Omental fat pad (tissue), 4 donors: ENCODE measurements around the gene TTC34. TPM values are rescaled to one million over a fixed set of nuclear protein-coding genes. Genes with fewer than 3 reads are reported as not detected.

Experiments used
- ATAC-seq: fragments of 150-250 bp; one replicate; pipeline ENCODE4 v1.9.1; 2016; ENCODE audit warnings: mild to moderate bottlenecking, moderate library complexity; ENCODE audit not compliant: low FRiP score
- DNase-seq: peaks from one replicate; pipeline ENCODE4 v3.0.0-alpha.2; 2019; ENCODE audit warnings: low spot score
- CTCF ChIP-seq, 3 donors: fragments of 450-650 bp; IDR thresholded peaks; one replicate each; pipeline ENCODE4 v1.5.1; 2016 to 2017; ENCODE audit warnings: antibody characterized with exemption in 3 of 3, mild to moderate bottlenecking in 3 of 3, moderate library complexity in 2 of 3
- total RNA-seq, 4 donors: library from RNA; depleted of rRNA; stranded (reverse); fragments of >200 nt; gene quantifications; one replicate each; pipeline ENCODE4 v1.1.0, GENCODE V29; 2016

TTC34 gene
- total RNA-seq, 4 donors from 2014 or later, result 0.12 to 0.95 (median 0.26) TPM

GRCh38 chr1:2834146-2834475 lies 32.6 kb upstream of the TTC34 start:
- ATAC-seq, result no peak
- no peak for TF ChIP-seq CTCF (IDR thresholded peaks at IDR 0.05)
- DNase-seq, result no peak

- ATAC-seq (no peak), DNase-seq (no peak)
- no peak for TF ChIP-seq CTCF (IDR thresholded peaks at IDR 0.05)
These were observed 32.1 kb upstream of the TTC34 start for GRCh38 chr1:2833454-2834145.

GRCh38 chr1:2832506-2833453 lies 31.3 kb upstream of the TTC34 start:
- DNase-seq (no peak), ATAC-seq (no peak)
- TF ChIP-seq CTCF (IDR thresholded peaks at IDR 0.05), result no peak

GRCh38 chr1:2831596-2832212 lies 30.2 kb upstream of the TTC34 start:
- ATAC-seq (no peak), DNase-seq (no peak)
- TF ChIP-seq CTCF (IDR thresholded peaks at IDR 0.05), result no peak

GRCh38 chr1:2830761-2831425 lies 29.4 kb upstream of the TTC34 start:
- ATAC-seq, result no peak
- DNase-seq, result no peak
- TF ChIP-seq CTCF (IDR thresholded peaks at IDR 0.05), result no peak

GRCh38 chr1:2829846-2830615 lies 28.5 kb upstream of the TTC34 start:
- ATAC-seq (no peak), DNase-seq (no peak)
- TF ChIP-seq CTCF (IDR thresholded peaks at IDR 0.05), result no peak
